Panc1 (cell line): ENCODE results near the gene CYFIP2.

Experiments
- POLR2AphosphoS5 ChIP-seq: IDR thresholded peaks from 2 replicates; pipeline ENCODE4 v1.6.1; 2012; ENCODE audit warnings: mild to moderate bottlenecking, low read depth, low read length, moderate library complexity
- TF ChIP-seq, protein P1 (sequence below): fragments of 450-650 bp; IDR thresholded peaks from 2 replicates; pipeline ENCODE4 v1.5.1; 2017; ENCODE audit warnings: mild to moderate bottlenecking
- TF ChIP-seq, protein P2 (sequence below), 2 experiments: IDR thresholded peaks; 2 replicates each; pipeline ENCODE4 v1.6.1; 2011 to 2012; ENCODE audit warnings: low read depth in 2 of 2, control low read depth in 1 of 2, low read length in 1 of 2, mild to moderate bottlenecking in 1 of 2, moderate library complexity in 1 of 2; ENCODE audit not compliant: insufficient read depth in 1 of 2

DNA sequence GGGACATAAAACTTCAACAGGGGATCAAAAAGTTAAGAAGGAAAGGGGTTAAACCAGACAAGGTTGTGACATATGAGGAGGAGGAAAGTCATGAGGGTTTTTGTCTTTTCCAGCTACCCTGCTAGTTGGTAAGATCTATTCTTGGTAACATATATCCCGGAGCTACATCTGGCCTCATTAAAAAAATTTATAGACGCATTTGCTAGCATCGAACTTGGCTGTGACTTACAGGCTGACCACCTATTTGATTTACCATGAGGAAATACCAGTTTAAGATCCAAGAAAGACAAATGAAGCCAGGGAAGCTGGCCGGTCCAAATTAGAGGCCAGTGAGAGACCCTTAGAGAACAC lies 106.5 kb downstream of the CYFIP2 start:
- TF ChIP-seq, protein P1, sequence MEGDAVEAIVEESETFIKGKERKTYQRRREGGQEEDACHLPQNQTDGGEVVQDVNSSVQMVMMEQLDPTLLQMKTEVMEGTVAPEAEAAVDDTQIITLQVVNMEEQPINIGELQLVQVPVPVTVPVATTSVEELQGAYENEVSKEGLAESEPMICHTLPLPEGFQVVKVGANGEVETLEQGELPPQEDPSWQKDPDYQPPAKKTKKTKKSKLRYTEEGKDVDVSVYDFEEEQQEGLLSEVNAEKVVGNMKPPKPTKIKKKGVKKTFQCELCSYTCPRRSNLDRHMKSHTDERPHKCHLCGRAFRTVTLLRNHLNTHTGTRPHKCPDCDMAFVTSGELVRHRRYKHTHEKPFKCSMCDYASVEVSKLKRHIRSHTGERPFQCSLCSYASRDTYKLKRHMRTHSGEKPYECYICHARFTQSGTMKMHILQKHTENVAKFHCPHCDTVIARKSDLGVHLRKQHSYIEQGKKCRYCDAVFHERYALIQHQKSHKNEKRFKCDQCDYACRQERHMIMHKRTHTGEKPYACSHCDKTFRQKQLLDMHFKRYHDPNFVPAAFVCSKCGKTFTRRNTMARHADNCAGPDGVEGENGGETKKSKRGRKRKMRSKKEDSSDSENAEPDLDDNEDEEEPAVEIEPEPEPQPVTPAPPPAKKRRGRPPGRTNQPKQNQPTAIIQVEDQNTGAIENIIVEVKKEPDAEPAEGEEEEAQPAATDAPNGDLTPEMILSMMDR, result no peak
- TF ChIP-seq, protein P2, sequence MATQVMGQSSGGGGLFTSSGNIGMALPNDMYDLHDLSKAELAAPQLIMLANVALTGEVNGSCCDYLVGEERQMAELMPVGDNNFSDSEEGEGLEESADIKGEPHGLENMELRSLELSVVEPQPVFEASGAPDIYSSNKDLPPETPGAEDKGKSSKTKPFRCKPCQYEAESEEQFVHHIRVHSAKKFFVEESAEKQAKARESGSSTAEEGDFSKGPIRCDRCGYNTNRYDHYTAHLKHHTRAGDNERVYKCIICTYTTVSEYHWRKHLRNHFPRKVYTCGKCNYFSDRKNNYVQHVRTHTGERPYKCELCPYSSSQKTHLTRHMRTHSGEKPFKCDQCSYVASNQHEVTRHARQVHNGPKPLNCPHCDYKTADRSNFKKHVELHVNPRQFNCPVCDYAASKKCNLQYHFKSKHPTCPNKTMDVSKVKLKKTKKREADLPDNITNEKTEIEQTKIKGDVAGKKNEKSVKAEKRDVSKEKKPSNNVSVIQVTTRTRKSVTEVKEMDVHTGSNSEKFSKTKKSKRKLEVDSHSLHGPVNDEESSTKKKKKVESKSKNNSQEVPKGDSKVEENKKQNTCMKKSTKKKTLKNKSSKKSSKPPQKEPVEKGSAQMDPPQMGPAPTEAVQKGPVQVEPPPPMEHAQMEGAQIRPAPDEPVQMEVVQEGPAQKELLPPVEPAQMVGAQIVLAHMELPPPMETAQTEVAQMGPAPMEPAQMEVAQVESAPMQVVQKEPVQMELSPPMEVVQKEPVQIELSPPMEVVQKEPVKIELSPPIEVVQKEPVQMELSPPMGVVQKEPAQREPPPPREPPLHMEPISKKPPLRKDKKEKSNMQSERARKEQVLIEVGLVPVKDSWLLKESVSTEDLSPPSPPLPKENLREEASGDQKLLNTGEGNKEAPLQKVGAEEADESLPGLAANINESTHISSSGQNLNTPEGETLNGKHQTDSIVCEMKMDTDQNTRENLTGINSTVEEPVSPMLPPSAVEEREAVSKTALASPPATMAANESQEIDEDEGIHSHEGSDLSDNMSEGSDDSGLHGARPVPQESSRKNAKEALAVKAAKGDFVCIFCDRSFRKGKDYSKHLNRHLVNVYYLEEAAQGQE (IDR thresholded peaks at IDR 0.05; ENCODE audit: insufficient read depth in 1 of 2, low read depth in 2 of 2, low read length in 1 of 2), result no peak
- TF ChIP-seq POLR2AphosphoS5, result no peak
